ENCODE measurements around the gene EXOSC5. TPM values are rescaled to one million over a fixed set of nuclear protein-coding genes. Genes with fewer than 3 reads are reported as not detected.

EXOSC5 gene
- polyA plus RNA-seq, 4 donors = 9.4 to 36.4 (median 18.3) TPM

- FAIRE-seq (no peak), DNase-seq (no peak)
- WGBS, 3 donors = 89 to 95% (median 91%) methylated on average over 1 of the region's 1 CpG
- Histone ChIP-seq H3K9me3 (ENCODE audit: control insufficient read depth in 2 of 2, insufficient read depth in 1 of 2, low read depth in 1 of 2, low read length in 1 of 2) (no peaks in the 10 kb centered on the region), H3K36me3 (ENCODE audit: control insufficient read depth in 3 of 3, insufficient read depth in 2 of 3, low read depth in 1 of 3, low read length in 3 of 3) (peaks cover 0 to 7% (median 0%) of the 10 kb centered on the region in 3 donors), H3K27ac (ENCODE audit: low read depth in 1 of 3, low read length in 2 of 3) (no peak overlapping the region), H3K4me3 (ENCODE audit: low read depth in 1 of 3, low read length in 3 of 3) (no peak overlapping the region), H3K27me3 (ENCODE audit: control insufficient read depth in 3 of 3, insufficient read depth in 3 of 3, low read length in 3 of 3) (no peaks in the 10 kb centered on the region), H3K4me1 (ENCODE audit: control insufficient read depth in 3 of 3, insufficient read depth in 2 of 3, low read depth in 1 of 3, low read length in 2 of 3) (peaks cover 2 to 16% (median 3%) of the 10 kb centered on the region in 3 donors)
Measured at GRCh38 chr19:41359741-41360140, 37.4 kb downstream of the EXOSC5 start.

GRCh38 chr19:41357746-41358145 lies 39.4 kb downstream of the EXOSC5 start:
- Histone ChIP-seq H3K27me3 (ENCODE audit: control insufficient read depth in 3 of 3, insufficient read depth in 3 of 3, low read length in 3 of 3) (peaks cover 0 to 15% (median 0%) of the 10 kb centered on the region in 3 donors), H3K4me1 (ENCODE audit: control insufficient read depth in 3 of 3, insufficient read depth in 2 of 3, low read depth in 1 of 3, low read length in 2 of 3) (peaks cover 0 to 17% (median 1%) of the 10 kb centered on the region in 3 donors), H3K9me3 (ENCODE audit: control insufficient read depth in 2 of 2, insufficient read depth in 1 of 2, low read depth in 1 of 2, low read length in 1 of 2) (no peaks in the 10 kb centered on the region), H3K36me3 (ENCODE audit: control insufficient read depth in 3 of 3, insufficient read depth in 2 of 3, low read depth in 1 of 3, low read length in 3 of 3) (peaks cover 0 to 10% (median 0%) of the 10 kb centered on the region in 3 donors), H3K27ac (ENCODE audit: low read depth in 1 of 3, low read length in 2 of 3) (no peak overlapping the region), H3K4me3 (ENCODE audit: low read depth in 1 of 3, low read length in 3 of 3) (no peak overlapping the region)
- WGBS, 3 donors = 89 to 94% (median 92%) methylated on average over 13 of the region's 13 CpGs
- FAIRE-seq (no peak), DNase-seq (no peak)

DNA sequence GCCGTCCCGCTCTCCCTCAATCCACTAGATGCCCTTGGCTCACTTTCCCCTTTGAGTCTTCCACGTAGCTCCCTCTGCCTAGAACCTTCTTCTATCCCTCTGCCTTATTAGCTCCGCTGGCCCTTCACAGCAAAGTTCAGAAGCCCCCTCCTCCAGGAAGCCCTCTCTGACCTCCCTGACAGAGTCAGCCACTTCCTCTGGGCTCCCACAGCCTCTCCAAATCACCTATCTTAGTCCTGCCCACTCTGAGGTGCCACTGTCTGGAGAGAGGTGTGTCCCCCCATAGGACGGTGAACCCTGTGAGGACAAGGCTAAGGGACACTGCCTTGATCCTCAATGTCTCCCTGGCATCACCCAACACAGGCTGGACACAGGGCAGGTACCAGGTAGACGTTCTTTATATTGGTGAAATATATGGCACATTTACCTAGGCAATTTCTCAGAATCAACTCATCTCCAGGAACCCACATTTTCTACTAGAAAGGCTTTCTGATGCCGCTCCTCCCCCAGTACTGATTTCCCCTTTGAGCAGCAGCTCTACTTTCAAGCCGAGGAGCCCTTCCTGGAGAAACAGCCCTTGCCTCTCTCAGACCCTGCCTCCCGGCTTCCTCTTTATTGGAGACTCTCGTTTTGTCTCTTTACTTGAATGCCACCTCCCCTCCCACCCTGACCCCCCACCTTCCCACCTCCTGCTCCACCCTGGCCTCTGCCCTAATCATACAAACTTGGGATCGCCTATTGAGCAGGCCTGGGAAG lies 40.0 kb downstream of the EXOSC5 start:
- FAIRE-seq (no peak), DNase-seq (no peak)
- Histone ChIP-seq H3K27me3 (ENCODE audit: control insufficient read depth in 3 of 3, insufficient read depth in 3 of 3, low read length in 3 of 3) (peaks cover 0 to 20% (median 0%) of the 10 kb centered on the region in 3 donors), H3K9me3 (ENCODE audit: control insufficient read depth in 2 of 2, insufficient read depth in 1 of 2, low read depth in 1 of 2, low read length in 1 of 2) (no peaks in the 10 kb centered on the region), H3K4me3 (ENCODE audit: low read depth in 1 of 3, low read length in 3 of 3) (no peak overlapping the region), H3K27ac (ENCODE audit: low read depth in 1 of 3, low read length in 2 of 3) (no peak overlapping the region), H3K4me1 (ENCODE audit: control insufficient read depth in 3 of 3, insufficient read depth in 2 of 3, low read depth in 1 of 3, low read length in 2 of 3) (peaks cover 0 to 15% (median 0%) of the 10 kb centered on the region in 3 donors), H3K36me3 (ENCODE audit: control insufficient read depth in 3 of 3, insufficient read depth in 2 of 3, low read depth in 1 of 3, low read length in 3 of 3) (peaks cover 0 to 10% (median 0%) of the 10 kb centered on the region in 3 donors)
- WGBS, 3 donors = 73 to 89% (median 79%) methylated on average over 11 of the region's 11 CpGs

- 75 to 88% (median 83%) methylated on average over 3 of the region's 3 CpGs for WGBS, 3 donors
- H3K36me3 ChIP-seq (ENCODE audit: control insufficient read depth in 3 of 3, insufficient read depth in 2 of 3, low read depth in 1 of 3, low read length in 3 of 3) = peaks cover 0 to 10% (median 0%) of the 10 kb centered on the region in 3 donors
- DNase-seq (no peak), FAIRE-seq (no peak)
- no peak overlapping the region for H3K27ac ChIP-seq (ENCODE audit: low read depth in 1 of 3, low read length in 2 of 3)
- H3K27me3 ChIP-seq (ENCODE audit: control insufficient read depth in 3 of 3, insufficient read depth in 3 of 3, low read length in 3 of 3) = peaks cover 0 to 34% (median 0%) of the 10 kb centered on the region in 3 donors
- H3K9me3 ChIP-seq (ENCODE audit: control insufficient read depth in 2 of 2, insufficient read depth in 1 of 2, low read depth in 1 of 2, low read length in 1 of 2) = no peaks in the 10 kb centered on the region
- H3K4me1 ChIP-seq (ENCODE audit: control insufficient read depth in 3 of 3, insufficient read depth in 2 of 3, low read depth in 1 of 3, low read length in 2 of 3) = peaks cover 0 to 27% (median 0%) of the 10 kb centered on the region in 3 donors
- no peak overlapping the region for H3K4me3 ChIP-seq (ENCODE audit: low read depth in 1 of 3, low read length in 3 of 3)
Measured at GRCh38 chr19:41355802-41356201, 41.4 kb downstream of the EXOSC5 start.

DNA sequence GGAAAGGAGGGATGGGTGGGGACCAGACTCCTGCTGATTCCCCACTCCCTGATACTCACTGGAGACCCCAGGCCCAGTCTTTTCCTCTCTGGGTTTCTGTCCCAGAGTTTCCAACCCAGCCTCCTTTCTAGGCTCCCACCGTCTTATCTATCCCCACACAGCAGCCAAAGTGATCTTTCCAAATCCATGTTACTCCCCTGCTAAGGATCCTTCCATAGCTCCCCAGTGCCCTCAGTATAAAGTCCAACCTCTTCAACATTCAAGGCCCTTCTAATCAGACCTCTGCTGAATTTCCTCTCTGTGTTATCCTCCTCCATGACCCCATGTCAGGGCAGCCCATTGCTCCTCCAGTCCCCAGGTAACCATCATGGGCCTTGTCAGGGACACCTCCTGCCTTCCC lies 42.1 kb downstream of the EXOSC5 start:
- Histone ChIP-seq H3K4me3 (ENCODE audit: low read depth in 1 of 3, low read length in 3 of 3) (no peak overlapping the region), H3K9me3 (ENCODE audit: control insufficient read depth in 2 of 2, insufficient read depth in 1 of 2, low read depth in 1 of 2, low read length in 1 of 2) (no peaks in the 10 kb centered on the region), H3K27ac (ENCODE audit: low read depth in 1 of 3, low read length in 2 of 3) (no peak overlapping the region), H3K4me1 (ENCODE audit: control insufficient read depth in 3 of 3, insufficient read depth in 2 of 3, low read depth in 1 of 3, low read length in 2 of 3) (peaks cover 0 to 31% (median 0%) of the 10 kb centered on the region in 3 donors), H3K36me3 (ENCODE audit: control insufficient read depth in 3 of 3, insufficient read depth in 2 of 3, low read depth in 1 of 3, low read length in 3 of 3) (peaks cover 0 to 10% (median 0%) of the 10 kb centered on the region in 3 donors), H3K27me3 (ENCODE audit: control insufficient read depth in 3 of 3, insufficient read depth in 3 of 3, low read length in 3 of 3) (peaks cover 0 to 42% (median 0%) of the 10 kb centered on the region in 3 donors)
- no peak for FAIRE-seq
- DNase-seq = no peak
- 86 to 97% (median 90%) methylated on average over 1 of the region's 1 CpG for WGBS, 3 donors

DNA sequence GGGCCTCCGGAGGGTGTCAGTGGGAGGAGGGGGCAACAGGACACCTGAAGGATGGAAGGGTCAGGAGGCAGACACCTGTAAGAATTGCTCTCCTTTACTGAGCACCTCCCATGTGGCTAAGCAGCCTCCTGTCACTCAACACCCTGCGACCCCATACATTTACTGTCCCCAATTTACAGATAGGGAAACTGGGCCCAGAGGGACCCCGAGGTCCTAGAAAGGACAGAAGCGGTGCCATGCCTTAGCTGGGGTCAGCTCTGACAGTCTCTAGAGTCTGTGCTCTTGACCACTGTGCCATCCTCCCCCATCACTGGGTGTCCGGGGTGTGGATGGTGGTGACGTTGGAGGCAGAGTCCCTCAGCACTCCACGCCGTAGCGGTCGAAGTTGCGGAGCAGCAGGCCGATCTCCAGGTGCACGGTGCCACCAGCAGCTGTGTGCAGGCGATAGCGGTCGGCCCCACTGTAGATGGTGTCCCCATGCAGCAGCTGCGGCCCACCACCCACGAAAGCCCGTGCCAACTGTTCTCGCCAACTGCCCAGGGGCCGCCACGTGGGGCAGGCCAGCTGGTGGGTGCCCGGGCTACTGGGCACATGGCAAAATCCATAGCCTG lies 42.7 kb downstream of the EXOSC5 start:
- no peak for DNase-seq
- Histone ChIP-seq H3K4me3 (ENCODE audit: low read depth in 1 of 3, low read length in 3 of 3) (peak overlapping the region in 1 of 3 donors; percentile 55), H3K27ac (ENCODE audit: low read depth in 1 of 3, low read length in 2 of 3) (peak overlapping the region in 1 of 3 donors; percentile 57), H3K36me3 (ENCODE audit: control insufficient read depth in 3 of 3, insufficient read depth in 2 of 3, low read depth in 1 of 3, low read length in 3 of 3) (peaks cover 0 to 10% (median 0%) of the 10 kb centered on the region in 3 donors), H3K4me1 (ENCODE audit: control insufficient read depth in 3 of 3, insufficient read depth in 2 of 3, low read depth in 1 of 3, low read length in 2 of 3) (peaks cover 0 to 31% (median 0%) of the 10 kb centered on the region in 3 donors), H3K27me3 (ENCODE audit: control insufficient read depth in 3 of 3, insufficient read depth in 3 of 3, low read length in 3 of 3) (peaks cover 0 to 48% (median 0%) of the 10 kb centered on the region in 3 donors), H3K9me3 (ENCODE audit: control insufficient read depth in 2 of 2, insufficient read depth in 1 of 2, low read depth in 1 of 2, low read length in 1 of 2) (no peaks in the 10 kb centered on the region)
- WGBS, 3 donors = 87 to 91% (median 89%) methylated on average over 23 of the region's 23 CpGs
- FAIRE-seq = no peak

DNA sequence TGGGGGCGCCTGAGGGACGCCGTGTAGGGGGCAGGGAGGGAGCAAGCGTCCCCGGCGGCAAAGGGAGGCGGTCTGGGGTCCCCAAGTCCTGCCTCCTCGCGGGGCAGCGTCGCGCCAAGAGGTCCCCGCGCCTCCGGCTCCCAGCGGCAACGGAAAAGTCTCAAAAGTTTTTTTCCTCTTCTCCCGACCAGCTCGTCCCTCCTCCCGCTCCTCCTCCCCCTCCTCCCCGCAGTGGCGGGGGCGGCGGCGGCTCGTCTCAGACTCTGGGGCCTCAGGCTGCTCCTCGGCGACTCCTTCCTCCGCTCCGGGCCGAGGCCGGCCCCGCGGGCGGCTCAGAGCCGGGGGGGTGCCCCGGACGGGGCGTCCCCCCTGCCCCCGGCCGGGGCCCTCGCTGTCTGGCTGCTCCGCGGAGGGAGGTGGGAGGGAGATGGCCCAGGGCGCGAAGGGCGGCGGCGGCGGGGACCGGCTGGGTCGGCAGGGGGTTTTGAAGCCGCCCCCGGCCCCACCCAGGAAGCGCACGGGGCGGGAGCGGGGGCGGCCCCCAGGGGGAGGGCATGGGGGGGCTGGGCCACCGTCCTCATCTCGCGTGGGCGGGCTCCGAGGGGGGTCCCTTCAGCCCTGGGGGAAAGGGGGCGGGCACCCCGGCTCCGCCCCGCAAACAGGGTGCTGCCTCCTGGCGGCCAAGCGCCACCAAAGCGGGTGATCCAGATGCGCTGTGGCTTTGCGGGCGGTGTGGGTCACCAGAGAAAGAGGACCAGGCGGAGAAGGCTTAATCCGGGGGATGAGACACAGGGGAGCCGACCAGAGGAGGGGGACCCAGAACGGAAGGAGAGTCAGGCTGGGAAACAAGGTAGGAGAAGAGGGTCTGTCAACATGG lies 43.5 kb downstream of the EXOSC5 start, which contains the start of gene TGFB1:
TSS of gene TGFB1 (minus strand) at position 457 of the 877 bp plus-strand sequence. CDS start 878 bp downstream, outside the sequence.
- Histone ChIP-seq H3K4me3 (ENCODE audit: low read depth in 1 of 3, low read length in 3 of 3) (peak within 1 kb of the TSS; percentile 55 to 69 (median 69)), H3K27ac (ENCODE audit: low read depth in 1 of 3, low read length in 2 of 3) (peak within 1 kb of the TSS in 1 of 3 donors; percentile 57), H3K9me3 (ENCODE audit: control insufficient read depth in 2 of 2, insufficient read depth in 1 of 2, low read depth in 1 of 2, low read length in 1 of 2) (no peaks in the 10 kb centered on the region), H3K27me3 (ENCODE audit: control insufficient read depth in 3 of 3, insufficient read depth in 3 of 3, low read length in 3 of 3) (peaks cover 0 to 52% (median 0%) of the 10 kb centered on the region in 3 donors), H3K4me1 (ENCODE audit: control insufficient read depth in 3 of 3, insufficient read depth in 2 of 3, low read depth in 1 of 3, low read length in 2 of 3) (peaks cover 0 to 31% (median 2%) of the 10 kb centered on the region in 3 donors), H3K36me3 (ENCODE audit: control insufficient read depth in 3 of 3, insufficient read depth in 2 of 3, low read depth in 1 of 3, low read length in 3 of 3) (peaks cover 0 to 10% (median 0%) of the 10 kb centered on the region in 3 donors)
- FAIRE-seq (no peak), DNase-seq (peak; percentile 68 to 84)
- 1% methylated on average over 31 to 78 of the region's 78 CpGs for WGBS, 3 donors
